ENCODE measurements around the gene JAM3.
"Not testable (repeated sequence)": the region's sequence is repeated elsewhere in the genome, so short reads cannot be mapped to it uniquely, and the experiment has no call there.

Gene JAM3

GRCh38 chr11:134178032-134178674 is 109.3 kb downstream of the JAM3 start:
- TF ChIP-seq CTCF (IDR thresholded peaks at IDR 0.05; ENCODE audit: low read depth, low read length), result no peak
- H3K4me3 ChIP-seq (ENCODE audit: low read depth, low read length), result no peak overlapping the region

DNA sequence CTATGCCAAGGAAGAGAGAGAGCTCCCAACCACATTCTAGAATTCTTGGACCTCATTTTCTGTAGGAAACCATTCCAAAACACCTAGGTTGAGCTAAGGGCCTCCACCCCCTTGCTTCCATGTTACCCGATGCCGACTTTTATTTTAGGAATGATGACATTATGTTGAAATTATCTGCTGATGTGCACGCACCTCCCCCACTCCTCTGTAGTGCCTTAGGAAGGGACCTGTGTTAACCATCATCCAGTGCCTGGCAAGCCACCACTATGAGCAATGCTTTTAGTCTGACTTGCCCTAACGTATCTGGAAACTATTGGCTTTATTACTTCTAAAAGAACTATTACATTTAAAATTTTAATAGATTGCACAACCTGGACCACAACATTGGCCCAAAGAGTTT is 112.8 kb downstream of the JAM3 start:
- no peak overlapping the region for H3K4me3 ChIP-seq (ENCODE audit: low read depth, low read length)
- TF ChIP-seq CTCF (IDR thresholded peaks at IDR 0.05; ENCODE audit: low read depth, low read length), result no peak

DNA sequence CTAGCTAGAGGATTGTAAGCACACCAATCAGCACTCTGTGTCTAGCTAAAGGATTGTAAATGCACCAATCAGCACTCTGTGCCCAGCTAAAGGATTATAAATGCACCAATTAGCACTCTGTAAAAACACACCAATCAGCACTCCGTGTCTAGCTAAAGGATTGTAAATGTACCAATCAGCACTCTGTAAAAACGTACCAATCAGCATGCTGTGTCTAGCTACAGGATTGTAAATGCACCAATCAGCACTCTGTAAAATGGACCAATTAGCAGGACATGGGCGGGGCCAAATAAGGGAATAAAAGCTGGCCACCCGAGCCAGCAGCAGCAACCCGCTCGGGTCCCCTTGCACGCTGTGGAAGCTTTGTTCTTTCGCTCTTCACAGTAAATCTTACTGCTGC is 119.2 kb downstream of the JAM3 start:
- not testable (repeated sequence) for H3K4me3 ChIP-seq (ENCODE audit: low read depth, low read length)

DNA sequence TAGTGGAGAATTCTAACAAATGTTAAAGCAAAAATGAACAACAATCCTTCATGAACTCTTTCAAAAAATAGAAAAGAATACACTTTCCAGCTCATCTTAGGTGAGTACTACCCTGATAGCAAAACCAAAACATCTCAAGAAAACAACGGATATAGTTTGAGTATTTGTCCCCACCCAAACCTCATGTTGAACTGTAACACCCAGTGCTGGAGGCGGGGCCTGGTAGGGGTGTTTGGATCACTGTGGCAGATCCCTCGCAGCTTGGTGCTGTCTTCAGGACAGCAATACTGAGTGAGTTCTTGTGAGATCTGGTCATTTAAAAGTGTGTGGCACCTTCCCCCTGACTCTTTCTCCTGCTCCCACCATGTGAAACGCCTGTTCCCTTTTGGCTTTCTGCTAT is 127.9 kb downstream of the JAM3 start:
- H3K4me3 ChIP-seq (ENCODE audit: low read depth, low read length), result no peak overlapping the region
- TF ChIP-seq CTCF (IDR thresholded peaks at IDR 0.05; ENCODE audit: low read depth, low read length), result no peak

- H3K4me3 ChIP-seq (ENCODE audit: low read depth, low read length), result no peak overlapping the region
- no peak for TF ChIP-seq CTCF (IDR thresholded peaks at IDR 0.05; ENCODE audit: low read depth, low read length)
Observed at GRCh38 chr11:134199531-134199930, 130.7 kb downstream of the JAM3 start.

DNA sequence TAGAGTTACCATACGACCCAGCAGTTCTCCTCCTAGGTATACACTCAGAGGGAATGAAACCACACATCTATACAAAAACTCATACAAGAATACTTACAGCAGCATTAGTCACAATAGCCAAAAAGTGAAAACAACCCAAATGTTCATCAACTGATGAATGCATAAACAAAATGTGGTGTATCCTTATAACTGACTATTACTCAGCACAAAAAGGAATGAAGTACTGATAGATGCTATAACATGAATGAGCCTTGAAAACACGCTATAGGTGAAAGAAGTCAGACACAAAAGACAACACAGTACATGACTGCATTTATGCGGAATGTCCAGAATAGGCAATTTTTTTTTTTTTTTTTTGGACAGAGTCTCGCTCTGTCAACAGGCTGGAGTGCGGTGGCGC is 131.8 kb downstream of the JAM3 start:
- no peak overlapping the region for H3K4me3 ChIP-seq (ENCODE audit: low read depth, low read length)
- no peak for TF ChIP-seq CTCF (IDR thresholded peaks at IDR 0.05; ENCODE audit: low read depth, low read length)

Data from WI38 (cell line).